Testis (tissue), 3 donors: ENCODE measurements around the gene SCAMP5. TPM values are rescaled to one million over a fixed set of nuclear protein-coding genes. Genes with fewer than 3 reads are reported as not detected.

ENCODE experiments used
- DNase-seq: peaks from one replicate; pipeline ENCODE4 v3.0.0-alpha.2; 2019
- H3K27ac ChIP-seq, 2 donors: fragments of 200-600 bp; sonication (generic); one replicate each; pipeline ENCODE4 v1.5.1; 2019
- H3K27me3 ChIP-seq: fragments of 200-600 bp; sonication (generic); one replicate; pipeline ENCODE4 v1.5.1; 2019
- H3K36me3 ChIP-seq: fragments of 200-600 bp; sonication (generic); one replicate; pipeline ENCODE4 v1.5.1; 2017; ENCODE audit warnings: low read depth; ENCODE audit errors: missing control alignments
- H3K4me1 ChIP-seq: fragments of 200-600 bp; sonication (generic); one replicate; pipeline ENCODE4 v1.5.1; 2019
- H3K4me3 ChIP-seq, 2 donors: fragments of 200-600 bp; sonication (generic); one replicate each; pipeline ENCODE4 v1.5.1; 2017 to 2019
- H3K9me3 ChIP-seq: fragments of 200-600 bp; sonication (generic); one replicate; pipeline ENCODE4 v1.5.1; 2017
- CTCF ChIP-seq, 3 experiments: fragments of 450-650 bp in 2 of 3; fragments of 200-600 bp in 1 of 3; sonication (generic) in 1 of 3; IDR thresholded peaks; one replicate each; pipeline ENCODE4 v1.5.1; 2016 to 2019; ENCODE audit warnings: antibody characterized with exemption in 3 of 3, mild to moderate bottlenecking in 2 of 3, moderate library complexity in 1 of 3
- POLR2A ChIP-seq: fragments of 450-650 bp; IDR thresholded peaks from one replicate; pipeline ENCODE4 v1.6.1; 2017; ENCODE audit warnings: antibody characterized with exemption, mild to moderate bottlenecking, moderate library complexity
- WGBS, 2 donors: methylation state at CpG; one replicate each; pipeline ENCODE4 v1.1.5; 2018; 5-methylcytosine and 5-hydroxymethylcytosine counted together
- intact Hi-C: fragments of 100-400 bp; cut with DNase I; formaldehyde crosslinking; loops from one replicate; pipeline ENCODE4 v1.15.1; 2023; ENCODE audit warnings: low total_unique reads
- polyA plus RNA-seq: library from polyadenylated mRNA; stranded (reverse); fragments of 350-450 nt; fragmentation: Illumina TruSeq; extraction: RNeasy Lipid Tissue Mini Kit (QIAGEN cat#74804); gene quantifications from one replicate; pipeline ENCODE4 v1.2.3, GENCODE V29; 2014; ENCODE audit warnings: low read depth, low replicate concordance; ENCODE audit not compliant: insufficient read depth
- total RNA-seq, 2 donors: library from RNA; depleted of rRNA; stranded (reverse); fragments of >200 nt; gene quantifications; one replicate each; pipeline ENCODE4 v1.2.3, GENCODE V29; 2016

The SCAMP5 gene
- total and polyA plus RNA-seq, 3 donors from 2014 or later = 25.3 to 37.0 (median 27.4) TPM

GRCh38 chr15:75008221-75008625 lies 12.9 kb downstream of the SCAMP5 start:
- intact Hi-C loops = no loop called here
- H3K27ac ChIP-seq = no peak overlapping the region
- H3K36me3 ChIP-seq = no peaks in the 10 kb centered on the region
- H3K27me3 ChIP-seq = no peaks in the 10 kb centered on the region
- TF ChIP-seq POLR2A (no peak), CTCF (IDR thresholded peaks at IDR 0.05) (no peak)
- WGBS, 2 donors = 90% methylated on average over 5 of the region's 5 CpGs
- no peak for DNase-seq
- H3K4me1 ChIP-seq = peaks cover 25% of the 10 kb centered on the region
- H3K9me3 ChIP-seq = no peaks in the 10 kb centered on the region
- no peak overlapping the region for H3K4me3 ChIP-seq

GRCh38 chr15:75008629-75009326 lies 13.4 kb downstream of the SCAMP5 start:
- H3K36me3 ChIP-seq = no peaks in the 10 kb centered on the region
- H3K4me3 ChIP-seq = no peak overlapping the region
- no peak for DNase-seq
- H3K27me3 ChIP-seq = no peaks in the 10 kb centered on the region
- no peak for TF ChIP-seq CTCF (IDR thresholded peaks at IDR 0.05)
- no peak for TF ChIP-seq POLR2A
- H3K4me1 ChIP-seq = peaks cover 25% of the 10 kb centered on the region
- no peak overlapping the region for H3K27ac ChIP-seq
- H3K9me3 ChIP-seq = no peaks in the 10 kb centered on the region
- WGBS, 2 donors = 82 to 87% methylated on average over 6 of the region's 6 CpGs
- intact Hi-C loops = no loop called here

GRCh38 chr15:75016431-75016830 lies 21.1 kb downstream of the SCAMP5 start:
- WGBS, 2 donors = 93 to 95% methylated on average over 15 of the region's 15 CpGs
- Histone ChIP-seq H3K27ac (no peak overlapping the region), H3K27me3 (no peaks in the 10 kb centered on the region), H3K9me3 (no peaks in the 10 kb centered on the region), H3K4me3 (no peak overlapping the region), H3K4me1 (peaks cover 4% of the 10 kb centered on the region), H3K36me3 (no peaks in the 10 kb centered on the region)
- TF ChIP-seq CTCF (IDR thresholded peaks at IDR 0.05) = no peak
- no peak for TF ChIP-seq POLR2A
- no peak for DNase-seq
- intact Hi-C loops = no loop called here

GRCh38 chr15:75019916-75020315 lies 24.6 kb downstream of the SCAMP5 start:
- H3K27me3 ChIP-seq = no peaks in the 10 kb centered on the region
- TF ChIP-seq POLR2A (no peak), CTCF (IDR thresholded peaks at IDR 0.05) (no peak)
- H3K9me3 ChIP-seq = no peaks in the 10 kb centered on the region
- no peak for DNase-seq
- intact Hi-C loops = no loop called here
- H3K4me1 ChIP-seq = peaks cover 5% of the 10 kb centered on the region
- H3K4me3 ChIP-seq = no peak overlapping the region
- 86% methylated on average over 3 of the region's 3 CpGs; no CpG with 5 or more reads in 1 of the 2 donors for WGBS, 2 donors
- no peaks in the 10 kb centered on the region for H3K36me3 ChIP-seq
- no peak overlapping the region for H3K27ac ChIP-seq

- Histone ChIP-seq H3K36me3 (no peaks in the 10 kb centered on the region), H3K4me1 (peaks cover 5% of the 10 kb centered on the region), H3K9me3 (no peaks in the 10 kb centered on the region), H3K27me3 (no peaks in the 10 kb centered on the region), H3K4me3 (no peak overlapping the region), H3K27ac (no peak overlapping the region)
- no peak for DNase-seq
- intact Hi-C loops = no loop called here
- WGBS, 2 donors = 82 to 85% methylated on average over 8 of the region's 8 CpGs
- TF ChIP-seq CTCF (IDR thresholded peaks at IDR 0.05) (no peak), POLR2A (no peak)
Observed at GRCh38 chr15:75021341-75021740, 26.0 kb downstream of the SCAMP5 start.
